Endodermal cell (in vitro differentiated cells): ENCODE data around the gene AXL. TPM values are rescaled to one million over a fixed set of nuclear protein-coding genes. Genes with fewer than 3 reads are reported as not detected.
"Not testable (repeated sequence)": the region's sequence is repeated elsewhere in the genome, so short reads cannot be mapped to it uniquely, and the experiment has no call there.

ENCODE experiments used
- DNase-seq: peaks from one replicate; pipeline ENCODE4 v3.0.0-alpha.2; 2017
- H3K27ac ChIP-seq: 2 replicates; pipeline ENCODE4 v1.5.1; 2013; ENCODE audit warnings: mild to moderate bottlenecking, low read depth, low read length, moderate library complexity
- H3K27me3 ChIP-seq: 2 replicates; pipeline ENCODE4 v1.6.1; 2013; ENCODE audit warnings: mild to moderate bottlenecking, low read length, moderate library complexity; ENCODE audit not compliant: insufficient read depth, control insufficient read depth, poor library complexity, severe bottlenecking
- H3K36me3 ChIP-seq: 2 replicates; pipeline ENCODE4 v1.7.0; 2013; ENCODE audit warnings: mild to moderate bottlenecking, low read length, moderate library complexity; ENCODE audit not compliant: control insufficient read depth, insufficient read depth
- H3K4me1 ChIP-seq: one replicate; pipeline ENCODE4 v1.7.0; 2013; ENCODE audit warnings: low read length; ENCODE audit not compliant: control insufficient read depth, insufficient read depth
- H3K4me3 ChIP-seq: 2 replicates; pipeline ENCODE4 v1.5.1; 2013; ENCODE audit warnings: mild to moderate bottlenecking, low read length, moderate library complexity
- H3K9ac ChIP-seq: 2 replicates; pipeline ENCODE4 v1.6.1; 2013; ENCODE audit warnings: mild to moderate bottlenecking, low read length, moderate library complexity; ENCODE audit not compliant: poor library complexity, severe bottlenecking; ENCODE audit errors: extremely low read depth
- H3K9me3 ChIP-seq: 2 replicates; pipeline ENCODE4 v1.6.1; 2013; ENCODE audit warnings: mild to moderate bottlenecking, low read length, moderate library complexity; ENCODE audit not compliant: control insufficient read depth
- H3K27ac Mint-ChIP-seq: 2 replicates; pipeline ENCODE4 v1.8.0; 2020; ENCODE audit warnings: mixed read lengths
- H3K27me3 Mint-ChIP-seq: 2 replicates; pipeline ENCODE4 v1.8.0; 2021; ENCODE audit warnings: mild to moderate bottlenecking, mixed read lengths; ENCODE audit not compliant: insufficient read depth
- H3K36me3 Mint-ChIP-seq: 2 replicates; pipeline ENCODE4 v1.8.0; 2020; ENCODE audit warnings: low read depth, mixed read lengths
- H3K4me1 Mint-ChIP-seq: 2 replicates; pipeline ENCODE4 v1.8.0; 2020; ENCODE audit warnings: mixed read lengths
- H3K4me3 Mint-ChIP-seq: 2 replicates; pipeline ENCODE4 v1.8.0; 2020; ENCODE audit warnings: mild to moderate bottlenecking, moderate library complexity, mixed read lengths
- H3K9me3 Mint-ChIP-seq: 2 replicates; pipeline ENCODE4 v1.8.0; 2020; ENCODE audit warnings: mild to moderate bottlenecking, mixed read lengths
- WGBS, 2 experiments: methylation state at CpG; one replicate each; pipeline versions ENCODE4 v1.1.5 to v1.1.7; 2013; ENCODE audit warnings: missing lambda C conversion rate in 2 of 2, mixed read lengths in 1 of 2; ENCODE audit not compliant: insufficient coverage in 1 of 2, insufficient read length in 1 of 2; 5-methylcytosine and 5-hydroxymethylcytosine counted together
- total RNA-seq, 2 donors: library from RNA; stranded (reverse); fragmentation: NEBNext Ultra II Directional in 1 of 2; extraction: Animal tissue kit (Norgen Biotek cat#: 25700) in 1 of 2; gene quantifications; 2 replicates in 1 of 2; 3 replicates in 1 of 2; pipeline ENCODE4 v1.2.1, GENCODE V29; 2021
- TF ChIP-seq, protein P1 (sequence below): fragments of 200-600 bp; sonication (generic); conservative IDR thresholded peaks from 2 replicates; pipeline ENCODE4 v1.5.0; 2021; ENCODE audit warnings: antibody characterized with exemption, mild to moderate bottlenecking

The AXL gene
- total RNA-seq, 2 donors from 2014 or later, result 10.9 to 14.1 TPM

DNA sequence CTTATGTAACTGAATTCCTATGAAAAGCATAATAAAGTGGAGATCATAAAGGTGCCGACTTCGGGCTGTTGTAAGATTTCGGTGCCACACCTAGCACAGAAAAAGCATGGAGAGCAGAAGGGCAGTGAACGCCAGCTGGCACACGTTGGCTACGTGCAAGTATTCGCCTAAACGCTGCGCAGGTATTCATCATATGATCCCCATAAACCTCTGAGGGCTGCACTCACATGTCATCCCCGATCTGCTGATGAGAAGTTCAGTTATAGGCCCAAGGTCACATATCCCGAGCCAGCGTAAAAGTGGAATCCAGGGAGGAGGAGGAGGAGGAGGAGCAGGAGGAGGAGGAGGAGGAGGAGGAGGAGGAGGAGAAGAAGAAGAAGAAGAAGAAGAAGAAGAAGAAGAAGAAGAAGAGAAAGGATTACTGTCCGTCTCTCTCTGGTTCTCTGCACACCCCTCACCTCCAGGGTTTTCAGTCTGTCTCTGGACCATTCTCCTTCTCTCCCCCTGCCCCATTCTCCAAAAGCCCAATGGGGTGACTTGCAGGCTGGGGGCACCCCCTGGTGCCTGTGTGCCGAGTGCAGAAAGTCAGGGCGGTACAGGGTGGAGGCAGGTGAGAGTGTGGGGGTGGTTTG lies 44.6 kb upstream of the AXL start:
- H3K27ac Mint-ChIP-seq, result no peak overlapping the region
- H3K4me1 ChIP-seq, result no peaks in the 10 kb centered on the region
- H3K4me3 ChIP-seq, result no peak overlapping the region
- H3K9me3 Mint-ChIP-seq, result peaks cover 9% of the 10 kb centered on the region
- DNase-seq, result peak; percentile 15
- H3K4me3 Mint-ChIP-seq, result no peak overlapping the region
- no peaks in the 10 kb centered on the region for H3K27me3 ChIP-seq
- peaks cover 13% of the 10 kb centered on the region for H3K4me1 Mint-ChIP-seq
- H3K9me3 ChIP-seq, result no peaks in the 10 kb centered on the region
- H3K36me3 ChIP-seq, result no peaks in the 10 kb centered on the region
- 96 to 98% methylated on average over 9 to 12 of the region's 15 CpGs for WGBS, 2 experiments
- TF ChIP-seq, protein P1, sequence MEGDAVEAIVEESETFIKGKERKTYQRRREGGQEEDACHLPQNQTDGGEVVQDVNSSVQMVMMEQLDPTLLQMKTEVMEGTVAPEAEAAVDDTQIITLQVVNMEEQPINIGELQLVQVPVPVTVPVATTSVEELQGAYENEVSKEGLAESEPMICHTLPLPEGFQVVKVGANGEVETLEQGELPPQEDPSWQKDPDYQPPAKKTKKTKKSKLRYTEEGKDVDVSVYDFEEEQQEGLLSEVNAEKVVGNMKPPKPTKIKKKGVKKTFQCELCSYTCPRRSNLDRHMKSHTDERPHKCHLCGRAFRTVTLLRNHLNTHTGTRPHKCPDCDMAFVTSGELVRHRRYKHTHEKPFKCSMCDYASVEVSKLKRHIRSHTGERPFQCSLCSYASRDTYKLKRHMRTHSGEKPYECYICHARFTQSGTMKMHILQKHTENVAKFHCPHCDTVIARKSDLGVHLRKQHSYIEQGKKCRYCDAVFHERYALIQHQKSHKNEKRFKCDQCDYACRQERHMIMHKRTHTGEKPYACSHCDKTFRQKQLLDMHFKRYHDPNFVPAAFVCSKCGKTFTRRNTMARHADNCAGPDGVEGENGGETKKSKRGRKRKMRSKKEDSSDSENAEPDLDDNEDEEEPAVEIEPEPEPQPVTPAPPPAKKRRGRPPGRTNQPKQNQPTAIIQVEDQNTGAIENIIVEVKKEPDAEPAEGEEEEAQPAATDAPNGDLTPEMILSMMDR, result no peak
- no peaks in the 10 kb centered on the region for H3K36me3 Mint-ChIP-seq
- no peak overlapping the region for H3K27ac ChIP-seq
- H3K27me3 Mint-ChIP-seq, result no peaks in the 10 kb centered on the region
- H3K9ac ChIP-seq, result no peak overlapping the region

DNA sequence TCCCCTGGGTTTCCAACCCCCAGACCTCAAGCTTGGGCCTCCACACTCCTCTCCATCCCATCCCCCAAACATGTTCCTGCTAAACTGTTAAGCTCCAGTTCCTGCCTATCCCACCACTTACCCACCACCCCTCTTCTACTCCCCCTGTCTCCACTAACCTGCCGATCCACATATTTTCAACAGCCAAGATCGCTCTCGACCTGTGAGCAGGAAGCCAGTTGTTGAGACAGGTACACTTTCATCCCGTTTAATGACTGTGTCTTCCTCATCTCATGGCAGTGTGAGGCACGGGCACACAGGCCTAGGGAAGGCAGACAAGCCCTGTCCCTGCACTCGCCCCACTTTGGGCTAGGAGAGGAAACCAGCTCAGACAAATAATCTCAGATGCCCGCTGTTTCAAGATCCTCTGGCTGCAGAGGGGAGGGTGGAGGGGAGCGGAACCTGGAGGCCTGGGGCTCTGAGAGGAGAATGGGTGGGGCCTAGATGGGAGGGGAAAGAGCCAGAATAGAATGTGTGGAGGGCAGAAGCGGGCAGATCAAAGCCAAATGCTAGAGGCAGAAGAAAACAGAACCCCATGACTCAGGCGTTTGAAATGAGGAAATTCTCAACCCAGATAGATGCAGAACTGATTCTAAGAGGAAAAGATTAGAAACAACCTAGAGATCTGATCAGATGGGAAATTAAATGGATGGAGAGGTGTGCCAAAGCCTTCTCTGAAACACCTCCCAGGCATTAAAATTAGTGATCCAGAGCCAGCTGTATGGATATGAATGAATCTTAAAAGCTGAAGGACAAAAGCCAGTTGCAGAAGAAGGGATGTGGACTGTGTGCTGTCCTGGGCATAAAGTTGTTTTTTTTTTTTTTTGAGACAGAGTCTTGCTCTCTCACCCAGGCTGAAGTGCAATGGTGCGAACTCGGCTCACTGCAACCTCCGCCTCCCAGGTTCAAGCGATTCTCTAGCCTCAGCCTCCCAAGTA lies 42.9 kb upstream of the AXL start:
- Mint-ChIP-seq H3K9me3 (peaks cover 10% of the 10 kb centered on the region), H3K4me3 (peak overlapping the region; percentile 33), H3K36me3 (no peaks in the 10 kb centered on the region), H3K27me3 (no peaks in the 10 kb centered on the region), H3K27ac (peak overlapping the region; percentile 86), H3K4me1 (peaks cover 13% of the 10 kb centered on the region)
- H3K36me3 ChIP-seq, result no peaks in the 10 kb centered on the region
- H3K9ac ChIP-seq, result no peak overlapping the region
- 34 to 38% methylated on average over 10 to 14 of the region's 14 CpGs for WGBS, 2 experiments
- H3K4me1 ChIP-seq, result no peaks in the 10 kb centered on the region
- no peaks in the 10 kb centered on the region for H3K27me3 ChIP-seq
- no peak overlapping the region for H3K4me3 ChIP-seq
- H3K9me3 ChIP-seq, result no peaks in the 10 kb centered on the region
- peak; percentile 97 for DNase-seq
- no peak overlapping the region for H3K27ac ChIP-seq
- TF ChIP-seq, protein P1, result no peak

DNA sequence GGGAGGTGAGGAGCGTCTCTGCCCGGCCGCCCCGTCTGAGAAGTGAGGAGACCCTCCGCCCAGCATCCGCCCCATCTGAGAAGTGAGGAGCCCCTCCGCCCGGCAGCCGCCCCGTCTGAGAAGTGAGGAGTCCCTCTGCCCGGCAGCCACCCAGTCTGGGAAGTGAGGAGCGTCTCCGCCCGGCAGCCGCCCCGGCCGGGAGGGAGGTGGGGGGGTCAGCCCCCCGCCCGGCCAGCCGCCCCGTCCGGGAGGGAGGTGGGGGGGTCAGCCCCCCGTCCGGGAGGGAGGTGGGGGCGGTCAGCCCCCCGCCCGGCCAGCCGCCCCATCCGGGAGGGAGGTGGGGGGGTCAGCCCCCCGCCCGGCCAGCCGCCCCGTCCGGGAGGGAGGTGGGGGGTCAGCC lies 38.9 kb upstream of the AXL start:
- H3K27me3 ChIP-seq, H3K27ac ChIP-seq, H3K27ac Mint-ChIP-seq, H3K9ac ChIP-seq, H3K4me1 ChIP-seq, DNase-seq, H3K4me1 Mint-ChIP-seq, H3K4me3 ChIP-seq, H3K27me3 Mint-ChIP-seq, H3K36me3 Mint-ChIP-seq, H3K36me3 ChIP-seq, H3K9me3 ChIP-seq, H3K4me3 Mint-ChIP-seq: not testable (repeated sequence)
- WGBS, 2 experiments, result 98% methylated on average over 14 of the region's 34 CpGs; no CpG with 5 or more reads in 1 of the 2 experiments
- peaks cover 13% of the 10 kb centered on the region for H3K9me3 Mint-ChIP-seq
